Heart left ventricle (tissue), 13 donors: ENCODE results near the gene EHD4.

Experiments used
- CTCF ChIP-seq, 12 donors: fragments of 200-600 bp; sonication (generic) in 4 of 12; IDR thresholded peaks; one replicate each; pipeline versions ENCODE4 v1.5.0 to v1.8.0; 2018 to 2022; ENCODE audit warnings: antibody characterized with exemption in 12 of 12, mild to moderate bottlenecking in 5 of 12
- POLR2A ChIP-seq, 2 donors: fragments of 450-650 bp; IDR thresholded peaks; one replicate each; pipeline ENCODE4 v1.6.1; 2017; ENCODE audit warnings: antibody characterized with exemption in 2 of 2, mild to moderate bottlenecking in 2 of 2, moderate library complexity in 2 of 2
- donor health status: ischemic (EF 13 %, LVEDD 7.1; RV severe dilation, severe dysfunction).
- donor health status: DM: no; HTN: yes; CAD: no.
- donor health status: DM: no; HTN: no; CAD: no.
- donor health status: ischemic (EF 25% LVEDD 6.9; RV normal size, moderate dysfunction).
- donor health status: ischemic (EF 25% LVEDD 5.7; RV mildly dilated, moderate dysfunction).
- donor health status: ischemic (EF 35%, LVEDD 5.7; RV mildly dilated, moderate dysfunction).
- donor health status: nonischemic (EF 11% LVEDD 7.7; RV severe dilation, severe dysfunction).
- donor health status: DM: yes; HTN: yes; CAD: no.
- donor health status: PGD.
- donor health status: ischemic (EF 29% LVEDD 5.4; RV normal size, mild dysfunction).
- donor health status: nonischemic (EF 23%, LVEDD 6.1; RV moderate dilation, normal function).

- TF ChIP-seq CTCF (IDR thresholded peaks at IDR 0.05) = no peak
- no peak for TF ChIP-seq POLR2A (IDR thresholded peaks at IDR 0.05)
These were observed 76.4 kb downstream of the EHD4 start for GRCh38 chr15:41895957-41896356.
